Duodenal mucosa (tissue), 2 donors: ENCODE results near the gene FARP1.

Experiments used
- H3K27ac ChIP-seq: one replicate; pipeline ENCODE4 v1.7.0; 2013; ENCODE audit warnings: low read depth, low read length
- H3K27me3 ChIP-seq, 2 donors: one replicate each; pipeline ENCODE4 v1.7.0; 2013; ENCODE audit warnings: low read length in 2 of 2, control low read depth in 1 of 2; ENCODE audit not compliant: insufficient read depth in 2 of 2, control insufficient read depth in 1 of 2
- H3K36me3 ChIP-seq, 2 donors: one replicate each; pipeline ENCODE4 v1.7.0; 2013; ENCODE audit warnings: low read length in 2 of 2, control low read depth in 1 of 2; ENCODE audit not compliant: insufficient read depth in 2 of 2, control insufficient read depth in 1 of 2
- H3K4me1 ChIP-seq, 2 donors: one replicate each; pipeline ENCODE4 v1.7.0; 2013; ENCODE audit warnings: low read length in 2 of 2, control low read depth in 1 of 2; ENCODE audit not compliant: insufficient read depth in 2 of 2, control insufficient read depth in 1 of 2
- H3K4me3 ChIP-seq, 2 donors: one replicate each; pipeline ENCODE4 v1.7.0; 2013; ENCODE audit warnings: low read length in 2 of 2, low read depth in 1 of 2
- H3K9ac ChIP-seq, 2 donors: one replicate each; pipeline ENCODE4 v1.7.0; 2013; ENCODE audit warnings: low read length in 2 of 2, low read depth in 1 of 2
- H3K9me3 ChIP-seq, 2 donors: one replicate each; pipeline ENCODE4 v1.7.0; 2013; ENCODE audit warnings: low read length in 2 of 2, control low read depth in 1 of 2; ENCODE audit not compliant: control insufficient read depth in 1 of 2

Gene FARP1

DNA sequence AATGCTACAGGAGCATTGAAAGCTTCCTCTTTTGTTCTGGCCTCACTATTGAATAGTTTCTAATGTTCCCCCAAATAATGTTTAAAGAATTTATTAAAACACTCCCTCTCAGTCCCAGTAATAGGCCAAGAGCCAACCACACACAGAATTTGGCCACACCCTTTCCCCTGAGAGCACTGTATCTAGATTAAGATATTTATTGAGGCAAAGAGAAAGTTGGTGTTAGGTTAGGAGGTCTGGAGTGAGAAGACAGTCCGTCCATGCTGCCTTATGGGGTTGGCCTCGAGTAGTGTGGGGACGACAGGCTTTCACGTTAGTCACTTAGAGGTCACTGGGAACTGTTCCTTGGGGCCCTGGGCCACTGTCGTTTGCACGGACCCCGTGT, 157.1 kb downstream of the FARP1 start:
- Histone ChIP-seq H3K9me3 (no peaks in the 10 kb centered on the region), H3K27ac (no peak overlapping the region), H3K27me3 (no peaks in the 10 kb centered on the region), H3K36me3 (no peaks in the 10 kb centered on the region), H3K4me1 (peaks cover 6 to 26% of the 10 kb centered on the region in 2 donors), H3K9ac (no peak overlapping the region), H3K4me3 (no peak overlapping the region)

DNA sequence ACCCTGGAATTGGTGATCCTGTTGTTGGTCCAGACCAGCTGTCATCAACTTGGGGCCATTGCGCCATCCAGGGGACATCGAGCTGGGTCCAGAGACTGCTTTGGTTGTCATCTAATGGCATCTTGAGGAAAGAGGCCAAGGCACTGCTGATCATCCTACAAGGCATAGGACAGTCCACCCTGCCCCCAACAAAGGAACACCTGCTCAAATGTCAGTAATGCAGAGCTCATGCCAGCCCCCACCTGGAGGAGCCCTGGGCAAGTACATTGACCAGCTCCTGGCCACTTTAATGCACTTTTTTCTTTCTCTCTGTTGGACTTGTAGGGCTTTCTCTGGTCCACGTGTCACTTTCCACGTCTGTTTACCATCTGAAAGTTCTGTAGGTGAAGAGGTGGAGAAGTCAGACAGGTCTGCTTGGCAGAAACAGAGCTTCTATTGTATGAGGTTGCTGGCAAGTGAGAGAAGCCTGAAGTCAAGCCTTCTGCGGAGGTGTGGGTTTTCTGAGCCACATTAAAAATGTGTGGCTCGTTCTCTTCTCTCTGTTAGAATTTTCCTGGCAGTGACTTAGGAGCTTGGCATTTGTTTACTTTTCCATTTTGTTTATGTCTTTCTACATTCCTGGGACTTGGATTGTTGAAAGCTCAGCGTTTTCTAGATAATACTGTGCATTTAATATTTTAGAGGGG, 158.2 kb downstream of the FARP1 start:
- Histone ChIP-seq H3K4me1 (peaks cover 6 to 26% of the 10 kb centered on the region in 2 donors), H3K27ac (no peak overlapping the region), H3K4me3 (no peak overlapping the region), H3K36me3 (no peaks in the 10 kb centered on the region), H3K9ac (no peak overlapping the region), H3K9me3 (no peaks in the 10 kb centered on the region), H3K27me3 (no peaks in the 10 kb centered on the region)

DNA sequence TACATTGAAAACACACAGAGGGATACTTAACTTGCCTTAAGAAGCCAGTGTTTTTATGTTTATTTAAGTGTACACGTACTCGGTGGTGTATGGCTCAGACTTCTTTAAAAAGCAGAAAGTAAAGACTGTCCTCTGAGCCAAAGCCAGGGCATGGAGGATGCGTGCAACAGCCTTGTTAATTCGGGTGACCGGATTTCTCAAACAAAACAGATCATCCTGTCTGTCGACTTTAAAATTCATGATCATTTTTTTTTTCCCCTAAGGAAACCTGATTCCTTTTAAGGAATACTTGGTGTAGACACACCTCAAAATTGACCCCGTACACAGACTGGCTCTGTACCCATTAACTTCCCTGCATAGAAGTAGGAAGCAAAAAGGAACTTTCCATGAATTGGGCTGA, 158.8 kb downstream of the FARP1 start:
- no peak overlapping the region for H3K4me3 ChIP-seq
- no peak overlapping the region for H3K27ac ChIP-seq
- H3K4me1 ChIP-seq = peaks cover 6 to 26% of the 10 kb centered on the region in 2 donors
- H3K9ac ChIP-seq = no peak overlapping the region
- H3K9me3 ChIP-seq = no peaks in the 10 kb centered on the region
- no peaks in the 10 kb centered on the region for H3K36me3 ChIP-seq
- H3K27me3 ChIP-seq = no peaks in the 10 kb centered on the region

- Histone ChIP-seq H3K4me1 (peaks cover 13 to 26% of the 10 kb centered on the region in 2 donors), H3K9ac (no peak overlapping the region), H3K9me3 (no peaks in the 10 kb centered on the region), H3K36me3 (no peaks in the 10 kb centered on the region), H3K4me3 (no peak overlapping the region), H3K27me3 (no peaks in the 10 kb centered on the region), H3K27ac (no peak overlapping the region)
Measured at GRCh38 chr13:98303858-98304257, 161.0 kb downstream of the FARP1 start.

GRCh38 chr13:98305670-98306069, 162.8 kb downstream of the FARP1 start:
- no peak overlapping the region for H3K9ac ChIP-seq
- no peaks in the 10 kb centered on the region for H3K27me3 ChIP-seq
- H3K27ac ChIP-seq = no peak overlapping the region
- H3K4me3 ChIP-seq = no peak overlapping the region
- H3K9me3 ChIP-seq = no peaks in the 10 kb centered on the region
- H3K4me1 ChIP-seq = peaks cover 9 to 13% of the 10 kb centered on the region in 2 donors
- no peaks in the 10 kb centered on the region for H3K36me3 ChIP-seq

GRCh38 chr13:98307463-98308085, 164.7 kb downstream of the FARP1 start:
- H3K4me1 ChIP-seq = peaks cover 17 to 22% of the 10 kb centered on the region in 2 donors
- peak overlapping the region; percentile 3 to 25 for H3K9ac ChIP-seq
- H3K9me3 ChIP-seq = no peaks in the 10 kb centered on the region
- H3K27ac ChIP-seq = peak overlapping the region; percentile 58
- H3K27me3 ChIP-seq = no peaks in the 10 kb centered on the region
- no peaks in the 10 kb centered on the region for H3K36me3 ChIP-seq
- no peak overlapping the region for H3K4me3 ChIP-seq

DNA sequence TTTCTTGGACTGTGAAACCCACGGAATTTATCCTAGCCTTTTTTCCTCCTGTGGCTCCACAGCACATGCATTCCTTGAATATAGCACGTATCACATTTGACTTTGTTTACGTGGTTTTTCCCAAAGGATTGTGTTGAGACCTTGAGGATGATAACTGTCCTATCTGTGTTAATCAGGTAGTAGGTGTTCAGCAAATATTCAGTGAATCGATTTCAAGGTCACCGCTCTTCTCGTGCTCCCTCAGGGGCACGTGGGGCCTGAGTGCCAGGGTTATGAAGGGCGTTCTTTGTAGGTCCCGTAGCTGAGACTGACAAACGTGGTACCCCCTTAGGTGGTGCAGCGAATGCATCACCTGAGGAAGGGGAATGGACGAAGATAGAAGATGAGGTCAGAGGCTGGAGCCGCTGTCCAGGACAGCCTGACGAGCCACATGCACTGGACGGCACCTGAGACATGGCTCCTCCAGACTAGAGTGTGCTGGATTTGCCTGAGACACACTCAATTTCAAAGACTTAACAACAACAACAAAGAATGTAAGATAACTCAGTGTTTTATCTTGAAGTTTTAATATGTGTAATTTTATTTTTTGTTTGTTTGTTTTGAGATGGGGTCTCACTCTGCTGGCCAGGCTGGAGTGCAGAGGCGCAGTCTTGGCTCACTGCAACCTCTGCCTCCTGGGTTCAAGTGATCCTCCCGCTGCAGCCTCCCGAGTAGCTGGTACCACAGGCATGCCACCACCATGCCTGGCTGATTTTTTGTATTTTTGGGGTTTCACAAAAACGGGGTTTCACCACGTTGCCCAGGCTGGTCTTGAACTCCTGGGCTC, 165.4 kb downstream of the FARP1 start:
- Histone ChIP-seq H3K27me3 (no peaks in the 10 kb centered on the region), H3K9me3 (no peaks in the 10 kb centered on the region), H3K4me1 (peaks cover 24 to 30% of the 10 kb centered on the region in 2 donors), H3K36me3 (no peaks in the 10 kb centered on the region), H3K4me3 (peak overlapping the region in 1 of 2 donors; percentile 9), H3K27ac (peak overlapping the region; percentile 7), H3K9ac (peak overlapping the region; percentile 3 to 12)

GRCh38 chr13:98309569-98310335, 166.9 kb downstream of the FARP1 start:
- Histone ChIP-seq H3K27ac (peak overlapping the region; percentile 33), H3K27me3 (no peaks in the 10 kb centered on the region), H3K36me3 (no peaks in the 10 kb centered on the region), H3K4me1 (peaks cover 30 to 37% of the 10 kb centered on the region in 2 donors), H3K9me3 (no peaks in the 10 kb centered on the region), H3K9ac (no peak overlapping the region), H3K4me3 (no peak overlapping the region)

- Histone ChIP-seq H3K27ac (no peak overlapping the region), H3K9me3 (no peaks in the 10 kb centered on the region), H3K27me3 (no peaks in the 10 kb centered on the region), H3K4me1 (peaks cover 30 to 37% of the 10 kb centered on the region in 2 donors), H3K4me3 (peak overlapping the region; percentile 10 to 13), H3K36me3 (no peaks in the 10 kb centered on the region), H3K9ac (peak overlapping the region in 1 of 2 donors; percentile 12)
Measured at GRCh38 chr13:98310485-98311199, 167.7 kb downstream of the FARP1 start.
